LNCAP (cell line): Measurements from ENCODE around the gene SUSD4.

Experiments
- CTCF ChIP-seq: fragments of 450-650 bp; IDR thresholded peaks from 2 replicates; pipeline ENCODE4 v1.5.1; 2017; ENCODE audit warnings: mild to moderate bottlenecking

The SUSD4 gene

GRCh38 chr1:223264529-223264928 lies 99.4 kb downstream of the SUSD4 start:
- no peak for TF ChIP-seq CTCF

GRCh38 chr1:223261914-223262313 lies 102.1 kb downstream of the SUSD4 start:
- no peak for TF ChIP-seq CTCF

- TF ChIP-seq CTCF: no peak
Measured at GRCh38 chr1:223260712-223261111, 103.3 kb downstream of the SUSD4 start.

GRCh38 chr1:223259462-223259861 lies 104.5 kb downstream of the SUSD4 start:
- TF ChIP-seq CTCF: no peak

GRCh38 chr1:223258751-223259198 lies 105.2 kb downstream of the SUSD4 start:
- TF ChIP-seq CTCF: no peak

- TF ChIP-seq CTCF: no peak
Measured at GRCh38 chr1:223257856-223258550, 106.0 kb downstream of the SUSD4 start.

- no peak for TF ChIP-seq CTCF
Measured at GRCh38 chr1:223256034-223256433, 107.9 kb downstream of the SUSD4 start.

GRCh38 chr1:223253916-223254315 lies 110.1 kb downstream of the SUSD4 start:
- no peak for TF ChIP-seq CTCF
